ENCODE measurements around the gene NRL.

Gene NRL

DNA sequence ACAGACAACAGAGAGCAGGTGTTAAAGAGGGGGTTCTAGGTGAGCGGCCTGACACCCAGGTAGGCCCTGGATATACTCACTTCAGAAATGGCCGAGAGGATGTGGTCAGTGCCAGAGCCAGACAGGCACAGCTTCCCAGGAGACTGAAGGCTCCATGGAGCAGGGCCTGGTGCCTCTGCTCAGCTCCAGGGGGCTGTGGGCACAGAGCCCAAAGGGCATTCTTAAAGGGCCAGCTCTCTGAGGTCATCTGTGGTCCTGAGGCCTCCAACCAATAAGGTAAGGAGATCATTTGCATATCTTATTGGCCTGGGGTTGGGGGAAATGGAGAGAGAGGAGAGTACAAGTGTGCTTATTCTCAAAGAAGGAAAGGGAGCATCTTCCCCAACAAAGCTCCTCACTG, 30.3 kb downstream of the NRL start:
- Histone ChIP-seq H3K27me3 (peaks cover 9% of the 10 kb centered on the region; the same call in 1 of the 2 replicates), H3K4me2 (no peak overlapping the region), H3K9ac (no peak overlapping the region), H3K4me3 (no peak overlapping the region), H3K4me1 (peaks cover 36% of the 10 kb centered on the region), H3K36me3 (no peaks in the 10 kb centered on the region), H3K9me3 (no peaks in the 10 kb centered on the region), H4K20me1 (no peaks in the 10 kb centered on the region), H3K27ac (no peak overlapping the region)
- TF ChIP-seq Cebpa-rat (IDR thresholded peaks at IDR 0.05), result no peak

DNA sequence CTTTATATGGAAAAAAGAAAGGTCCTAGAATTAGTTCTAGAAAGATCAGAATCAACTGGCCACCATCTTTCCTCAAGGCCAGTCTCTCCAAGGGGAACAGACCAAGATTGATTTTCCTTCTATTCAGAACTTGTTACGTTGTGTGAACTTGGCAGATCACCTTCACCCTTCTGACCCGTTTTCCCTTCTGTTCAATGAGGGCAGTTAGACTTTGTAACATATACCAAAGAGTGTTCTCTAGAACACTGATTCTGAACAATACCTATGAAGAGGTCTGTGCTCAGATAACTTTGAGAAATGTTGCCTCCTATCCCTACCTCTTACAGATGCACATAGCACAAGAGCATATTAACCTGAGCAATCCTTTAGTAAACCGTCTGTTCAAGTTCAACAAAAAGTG, 31.3 kb downstream of the NRL start:
- peaks cover 9% of the 10 kb centered on the region; the same call in 1 of the 2 replicates for H3K27me3 ChIP-seq
- H3K4me1 ChIP-seq, result peaks cover 45% of the 10 kb centered on the region
- H3K9ac ChIP-seq, result no peak overlapping the region
- no peak overlapping the region for H3K4me2 ChIP-seq
- H3K36me3 ChIP-seq, result no peaks in the 10 kb centered on the region
- H3K27ac ChIP-seq, result no peak overlapping the region
- TF ChIP-seq Cebpa-rat (IDR thresholded peaks at IDR 0.05), result no peak
- H3K9me3 ChIP-seq, result no peaks in the 10 kb centered on the region
- H3K4me3 ChIP-seq, result no peak overlapping the region
- no peaks in the 10 kb centered on the region for H4K20me1 ChIP-seq

DNA sequence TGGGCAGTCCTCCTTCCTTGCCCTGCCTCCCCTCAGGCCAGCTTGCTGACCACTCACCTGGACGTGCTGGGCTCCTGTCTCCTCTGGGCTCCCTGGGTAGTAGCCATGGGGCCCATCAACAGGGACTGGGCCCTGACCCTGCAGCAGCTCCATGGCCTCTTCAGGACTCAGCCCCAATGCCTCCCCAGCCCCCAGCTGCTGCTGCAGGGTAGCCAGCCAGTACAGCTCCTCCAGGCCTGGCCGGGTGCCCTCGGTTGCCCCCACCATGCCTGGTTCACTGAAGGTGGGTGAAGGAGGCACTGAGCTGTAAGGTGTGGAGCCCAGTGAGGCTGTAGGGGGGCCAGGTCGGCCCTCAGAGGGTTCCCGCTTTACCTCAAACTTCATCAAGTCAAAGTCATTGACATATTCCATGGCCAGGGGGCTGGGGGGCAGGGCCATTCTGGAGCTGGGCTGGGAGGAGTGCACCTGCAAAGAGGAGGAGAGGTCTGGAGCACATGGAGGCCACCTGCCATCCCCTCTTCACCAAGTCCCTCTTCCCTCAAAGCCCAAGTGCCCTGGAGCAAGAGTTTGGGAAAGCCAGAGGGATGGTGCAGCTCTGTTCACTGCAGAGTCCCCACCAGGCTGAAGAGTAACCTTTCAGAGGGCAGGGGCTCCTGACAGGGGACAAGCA, 32.2 kb downstream of the NRL start:
- no peak for TF ChIP-seq Cebpa-rat (IDR thresholded peaks at IDR 0.05)
- H3K9me3 ChIP-seq, result no peaks in the 10 kb centered on the region
- peaks cover 54% of the 10 kb centered on the region for H3K4me1 ChIP-seq
- no peaks in the 10 kb centered on the region for H3K36me3 ChIP-seq
- H3K4me2 ChIP-seq, result peak overlapping the region; percentile 87
- no peak overlapping the region for H3K9ac ChIP-seq
- no peaks in the 10 kb centered on the region for H4K20me1 ChIP-seq
- H3K4me3 ChIP-seq, result no peak overlapping the region
- H3K27ac ChIP-seq, result no peak overlapping the region
- H3K27me3 ChIP-seq, result peaks cover 9% of the 10 kb centered on the region; the same call in 1 of the 2 replicates

DNA sequence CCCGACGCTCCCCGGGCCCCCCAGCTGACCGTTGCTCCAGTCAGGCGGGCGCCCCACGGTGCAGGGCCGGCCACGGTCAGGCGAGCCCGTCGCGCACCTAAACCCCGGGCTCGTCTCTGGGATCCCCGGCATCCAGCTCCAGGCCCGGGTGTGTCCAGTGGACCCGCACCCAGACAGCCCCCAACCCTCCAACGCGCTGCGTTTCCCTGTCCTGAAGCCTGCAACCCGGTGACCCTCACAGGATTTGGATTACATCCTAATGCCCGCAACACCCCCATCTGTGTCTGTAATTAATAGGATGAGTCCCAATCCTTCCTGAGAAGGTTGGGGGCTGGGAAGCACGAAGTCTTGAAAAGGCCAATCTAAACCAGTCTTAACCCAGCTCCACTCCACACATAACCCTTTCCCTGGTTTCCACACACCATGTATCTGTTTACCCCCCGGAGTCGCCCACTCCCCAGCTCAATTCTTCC, 33.0 kb downstream of the NRL start:
- Histone ChIP-seq H3K36me3 (no peaks in the 10 kb centered on the region), H4K20me1 (no peaks in the 10 kb centered on the region), H3K4me2 (peak overlapping the region; percentile 87), H3K9me3 (no peaks in the 10 kb centered on the region), H3K27me3 (peaks cover 9% of the 10 kb centered on the region; the same call in 1 of the 2 replicates), H3K9ac (peak overlapping the region; percentile 82), H3K4me3 (peak overlapping the region; percentile 81), H3K4me1 (peaks cover 56% of the 10 kb centered on the region), H3K27ac (peak overlapping the region; percentile 87)
- no peak for TF ChIP-seq Cebpa-rat (IDR thresholded peaks at IDR 0.05)

DNA sequence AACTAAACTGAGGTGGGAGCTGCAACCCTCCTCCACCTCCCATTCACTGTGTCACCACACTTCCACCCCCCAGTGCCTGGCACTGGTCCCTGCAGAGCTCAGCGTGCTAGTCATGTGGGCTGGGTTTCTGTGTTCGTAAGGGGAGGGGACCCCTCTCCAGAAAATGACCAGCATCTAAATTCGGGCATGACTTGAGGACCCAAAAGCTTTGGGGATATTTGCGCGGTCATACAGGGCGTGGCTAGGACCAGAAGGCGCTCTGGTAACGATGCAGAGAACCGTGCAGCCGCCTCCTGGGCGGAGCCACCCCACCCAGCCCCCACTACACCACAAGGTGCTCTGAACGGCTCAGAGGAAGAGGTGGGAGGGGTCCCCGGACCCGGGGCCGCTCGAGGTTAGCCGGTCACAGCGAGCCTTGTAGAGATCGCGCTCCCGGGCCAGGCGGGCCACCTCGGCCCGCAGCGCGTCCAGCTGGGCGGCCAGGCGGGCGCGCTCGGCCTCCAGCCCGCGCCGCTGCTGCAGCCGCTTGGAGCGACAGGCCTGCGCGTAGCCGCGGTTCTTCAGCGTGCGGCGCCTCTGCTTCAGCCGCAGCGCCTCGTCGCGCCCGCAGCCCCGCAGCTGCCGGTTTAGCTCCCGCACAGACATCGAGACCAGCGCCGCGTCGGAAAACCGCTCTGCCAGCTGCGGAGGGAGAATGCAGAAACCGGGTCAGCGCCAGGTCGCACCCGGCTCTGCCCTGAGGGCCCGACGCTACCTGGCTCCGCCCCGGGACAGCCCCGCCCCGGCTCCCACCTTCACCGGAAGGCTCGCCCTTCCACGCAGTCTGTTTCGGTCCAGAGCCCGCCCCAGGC, 33.6 kb downstream of the NRL start:
- Histone ChIP-seq H3K36me3 (no peaks in the 10 kb centered on the region), H4K20me1 (no peaks in the 10 kb centered on the region), H3K9me3 (no peaks in the 10 kb centered on the region), H3K4me3 (peak overlapping the region; percentile 81), H3K4me1 (peaks cover 56% of the 10 kb centered on the region), H3K9ac (peak overlapping the region; percentile 82), H3K4me2 (peak overlapping the region; percentile 87), H3K27me3 (peaks cover 9% of the 10 kb centered on the region; the same call in 1 of the 2 replicates), H3K27ac (peak overlapping the region; percentile 87)
- TF ChIP-seq Cebpa-rat (IDR thresholded peaks at IDR 0.05), result no peak

DNA sequence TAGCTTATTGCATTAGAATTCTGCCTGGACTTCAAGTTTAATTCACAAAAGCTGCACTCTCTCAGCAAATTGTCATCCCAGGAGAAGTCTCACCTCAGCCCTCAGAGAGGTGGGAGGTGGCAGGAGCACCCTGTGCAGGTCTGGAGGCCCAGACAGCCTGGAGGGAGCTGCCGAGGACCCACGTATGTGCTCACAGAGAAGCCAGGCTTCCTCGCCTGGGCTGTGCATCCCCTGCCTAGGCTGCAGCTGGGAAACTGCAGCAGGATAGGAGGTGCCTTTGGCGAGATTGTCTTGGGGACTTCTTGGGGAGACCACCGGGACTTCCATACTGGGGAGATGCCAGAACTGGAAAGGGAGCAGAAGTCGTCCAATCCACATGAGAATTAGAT, 34.6 kb downstream of the NRL start:
- H3K4me3 ChIP-seq, result no peak overlapping the region

DNA sequence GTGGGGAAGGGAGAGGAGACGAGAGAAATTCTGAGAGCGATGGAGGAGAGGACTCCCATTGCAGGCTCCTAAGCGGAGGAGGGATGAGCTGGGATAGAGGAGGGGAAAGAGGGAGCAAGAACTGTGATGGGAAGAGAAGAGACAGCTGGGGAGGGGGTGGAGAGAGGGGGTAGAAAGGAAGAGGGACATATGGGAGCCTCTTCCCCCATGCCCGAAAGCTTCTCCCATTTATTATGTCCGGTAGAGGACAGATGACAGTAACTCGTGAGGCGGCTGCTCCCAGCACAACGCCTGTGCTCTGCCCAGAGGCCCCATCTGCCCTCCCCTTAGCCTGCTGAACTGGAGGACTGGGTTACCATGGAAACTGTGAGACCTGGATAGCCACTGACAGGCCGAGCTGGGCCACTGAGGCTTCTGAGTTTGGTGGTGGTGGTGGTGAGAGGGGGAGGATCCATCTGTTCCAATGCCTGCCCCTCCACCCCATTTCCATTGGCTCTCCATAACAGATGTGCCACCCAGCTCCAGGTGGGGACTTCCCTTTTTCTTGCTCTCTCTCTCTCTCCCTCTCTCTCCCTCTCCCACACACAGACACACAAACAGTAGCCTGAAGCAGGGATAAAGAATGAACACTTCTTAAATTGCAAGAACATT, 35.1 kb downstream of the NRL start:
- no peak overlapping the region for H3K4me3 ChIP-seq
- H4K20me1 ChIP-seq, result no peaks in the 10 kb centered on the region
- H3K27ac ChIP-seq, result peak overlapping the region; percentile 15; the same call in 1 of the 2 replicates
- no peak overlapping the region for H3K9ac ChIP-seq
- no peaks in the 10 kb centered on the region for H3K9me3 ChIP-seq
- H3K4me1 ChIP-seq, result peaks cover 55% of the 10 kb centered on the region
- TF ChIP-seq Cebpa-rat (IDR thresholded peaks at IDR 0.05), result no peak
- H3K27me3 ChIP-seq, result peaks cover 9% of the 10 kb centered on the region; the same call in 1 of the 2 replicates
- peak overlapping the region; percentile 87 for H3K4me2 ChIP-seq
- H3K36me3 ChIP-seq, result no peaks in the 10 kb centered on the region

More for the DNA sequence above, 34.6 kb downstream of the NRL start:
- Histone ChIP-seq H3K4me2 (peak overlapping the region; percentile 87), H3K36me3 (no peaks in the 10 kb centered on the region), H3K9ac (no peak overlapping the region), H3K27ac (no peak overlapping the region), H3K4me1 (peaks cover 56% of the 10 kb centered on the region), H3K27me3 (peaks cover 9% of the 10 kb centered on the region; the same call in 1 of the 2 replicates), H3K9me3 (no peaks in the 10 kb centered on the region), H4K20me1 (no peaks in the 10 kb centered on the region)
- no peak for TF ChIP-seq Cebpa-rat (IDR thresholded peaks at IDR 0.05)

DNA sequence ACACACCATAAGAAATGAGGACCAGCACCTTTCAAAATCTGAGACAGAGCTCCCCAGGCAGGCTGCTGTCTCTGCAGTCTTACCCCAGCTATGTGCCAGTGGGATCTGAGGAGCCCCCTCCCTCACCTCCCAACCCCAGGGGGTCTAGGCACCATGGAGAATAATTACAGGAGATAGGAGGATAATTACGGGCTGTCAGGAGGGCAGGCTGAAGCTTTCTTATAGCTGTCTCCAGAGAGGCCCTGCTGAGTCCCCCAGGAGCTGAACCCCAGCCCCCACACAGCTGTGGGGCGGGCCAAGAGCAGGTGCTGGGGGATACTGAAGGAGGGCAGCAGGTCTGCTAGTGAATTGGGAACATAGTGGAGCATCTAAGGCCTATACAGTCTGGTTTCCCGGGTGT, 36.6 kb downstream of the NRL start:
- H3K9ac ChIP-seq, result no peak overlapping the region
- no peak for TF ChIP-seq Cebpa-rat (IDR thresholded peaks at IDR 0.05)
- no peaks in the 10 kb centered on the region for H4K20me1 ChIP-seq
- no peak overlapping the region for H3K4me3 ChIP-seq
- H3K27me3 ChIP-seq, result peaks cover 9% of the 10 kb centered on the region; the same call in 1 of the 2 replicates
- H3K36me3 ChIP-seq, result no peaks in the 10 kb centered on the region
- H3K4me2 ChIP-seq, result peak overlapping the region; percentile 55
- no peak overlapping the region for H3K27ac ChIP-seq
- peaks cover 47% of the 10 kb centered on the region for H3K4me1 ChIP-seq
- H3K9me3 ChIP-seq, result no peaks in the 10 kb centered on the region

DNA sequence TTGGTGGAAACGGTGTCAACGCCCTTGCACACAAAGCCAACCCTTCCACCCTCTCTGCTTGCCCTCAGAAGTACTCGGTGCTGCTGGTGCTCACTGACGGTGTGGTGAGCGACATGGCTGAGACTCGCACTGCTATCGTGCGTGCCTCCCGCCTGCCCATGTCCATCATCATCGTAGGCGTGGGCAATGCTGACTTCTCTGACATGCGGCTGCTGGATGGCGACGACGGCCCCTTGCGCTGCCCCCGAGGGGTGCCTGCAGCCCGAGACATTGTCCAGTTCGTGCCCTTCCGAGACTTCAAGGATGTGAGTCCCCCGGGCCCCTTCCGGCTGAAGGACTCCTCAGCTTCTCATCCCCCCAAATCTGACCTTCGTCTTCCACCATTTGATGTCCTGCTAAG, 37.7 kb downstream of the NRL start:
- no peak overlapping the region for H3K4me2 ChIP-seq
- H3K4me3 ChIP-seq, result no peak overlapping the region
- no peaks in the 10 kb centered on the region for H3K9me3 ChIP-seq
- peaks cover 52% of the 10 kb centered on the region for H3K4me1 ChIP-seq
- H3K36me3 ChIP-seq, result no peaks in the 10 kb centered on the region
- no peaks in the 10 kb centered on the region for H4K20me1 ChIP-seq
- no peak for TF ChIP-seq Cebpa-rat (IDR thresholded peaks at IDR 0.05)
- H3K27me3 ChIP-seq, result peaks cover 4% of the 10 kb centered on the region; the same call in 1 of the 2 replicates
- no peak overlapping the region for H3K27ac ChIP-seq
- no peak overlapping the region for H3K9ac ChIP-seq

Measured in BLaER1 (cell line).